CD4-positive, alpha-beta T cell (primary cell): ENCODE data around the gene CTSD. TPM values are rescaled to one million over a fixed set of nuclear protein-coding genes. Genes with fewer than 3 reads are reported as not detected.

Experiments
- ATAC-seq: fragments of 200-7000 bp; cut with Tn5 transposase; one replicate; pipeline ENCODE4 v1.10.0; 2022; ENCODE audit warnings: mild to moderate bottlenecking; ENCODE audit not compliant: poor library complexity
- CTCF ChIA-PET: fragments of 350-600 bp; sonication (Branson Sonifier 250); formaldehyde crosslinking; loops from one replicate; lab custom pipeline; 2021; ENCODE audit warnings: antibody characterized with exemption, inconsistent platforms; lab: Charles Lee
- POLR2A ChIA-PET: fragments of 350-600 bp; sonication (Branson Sonifier 250); formaldehyde crosslinking; loops from one replicate; lab custom pipeline; 2021; ENCODE audit warnings: antibody characterized with exemption, inconsistent platforms; lab: Charles Lee
- DNase-seq, 14 experiments: peaks; one replicate each; pipeline ENCODE4 v3.0.0-alpha.2; 2013 to 2020; ENCODE audit warnings: mixed read lengths in 2 of 14
- H3K27ac ChIP-seq, 2 donors: one replicate each; pipeline versions ENCODE4 v1.5.1 to v1.7.0; 2013; ENCODE audit warnings: low read length in 2 of 2, low read depth in 1 of 2, mild to moderate bottlenecking in 1 of 2
- H3K27me3 ChIP-seq, 2 experiments: 1 replicate in 1 of 2; 2 replicates in 1 of 2; pipeline versions ENCODE4 v1.6.1 to v1.7.0; 2013; ENCODE audit warnings: low read length in 2 of 2, control low read depth in 1 of 2, mild to moderate bottlenecking in 1 of 2, moderate library complexity in 1 of 2; ENCODE audit not compliant: insufficient read depth in 2 of 2, control insufficient read depth in 1 of 2
- H3K36me3 ChIP-seq: one replicate; pipeline ENCODE4 v1.6.1; 2013; ENCODE audit warnings: low read length, control low read depth; ENCODE audit not compliant: insufficient read depth
- H3K4me1 ChIP-seq: one replicate; pipeline ENCODE4 v1.6.1; 2013; ENCODE audit warnings: low read length, control low read depth; ENCODE audit not compliant: insufficient read depth
- H3K4me3 ChIP-seq: one replicate; pipeline ENCODE4 v1.5.1; 2013; ENCODE audit warnings: mild to moderate bottlenecking, low read length, moderate library complexity
- H3K9me3 ChIP-seq, 2 experiments: 1 replicate in 1 of 2; 2 replicates in 1 of 2; pipeline versions ENCODE4 v1.6.1 to v1.7.0; 2013; ENCODE audit warnings: low read length in 2 of 2, mild to moderate bottlenecking in 2 of 2, control low read depth in 1 of 2, moderate library complexity in 1 of 2; ENCODE audit not compliant: control insufficient read depth in 1 of 2, insufficient read depth in 1 of 2
- H3K27ac Mint-ChIP-seq: one replicate; pipeline ENCODE4 v1.8.0; 2020; ENCODE audit warnings: mixed read lengths
- H3K27me3 Mint-ChIP-seq: one replicate; pipeline ENCODE4 v1.8.0; 2021; ENCODE audit warnings: mixed read lengths
- H3K36me3 Mint-ChIP-seq: one replicate; pipeline ENCODE4 v1.8.0; 2021; ENCODE audit warnings: low read depth, mixed read lengths
- H3K4me1 Mint-ChIP-seq: one replicate; pipeline ENCODE4 v1.8.0; 2021; ENCODE audit warnings: low read depth, mixed read lengths
- H3K4me3 Mint-ChIP-seq: one replicate; pipeline ENCODE4 v1.8.0; 2020; ENCODE audit warnings: mild to moderate bottlenecking, mixed read lengths
- H3K9me3 Mint-ChIP-seq: one replicate; pipeline ENCODE4 v1.8.0; 2020; ENCODE audit warnings: mixed read lengths
- CTCF ChIP-seq: fragments of 200-600 bp; IDR thresholded peaks from one replicate; pipeline ENCODE4 v1.8.0; 2022; ENCODE audit warnings: antibody characterized with exemption, mild to moderate bottlenecking
- intact Hi-C, 2 experiments: fragments of 100-400 bp; cut with DNase I in 1 of 2; cut with micrococcal nuclease in 1 of 2; formaldehyde crosslinking; loops; one replicate each; pipeline versions ENCODE4 v1.15.1 to v1.9.0; 2023 to 2025; cut with DNase I, micrococcal nuclease
- total RNA-seq, 174 experiments: library from RNA in 2 of 174; stranded (reverse) in 2 of 174; gene quantifications; one replicate each; pipeline ENCODE4 v1.2.3 and lab custom pipeline; 2021 to 2026

The CTSD gene
- total RNA-seq, 2 experiments from 2014 or later = 63.3 to 71.3 TPM

GRCh38 chr11:1767399-1768140 is 3.8 kb upstream of the CTSD start:
- no peaks in the 10 kb centered on the region for H3K36me3 ChIP-seq
- H3K27ac Mint-ChIP-seq = no peak overlapping the region
- POLR2A ChIA-PET = no interaction called here
- CTCF ChIA-PET = no interaction called here
- no peak for ATAC-seq
- H3K4me1 ChIP-seq = peaks cover 29% of the 10 kb centered on the region
- H3K27me3 ChIP-seq = peaks cover 0 to 2% of the 10 kb centered on the region in 2 experiments
- peaks cover 16% of the 10 kb centered on the region for H3K4me1 Mint-ChIP-seq
- no peaks in the 10 kb centered on the region for H3K36me3 Mint-ChIP-seq
- no peaks in the 10 kb centered on the region for H3K9me3 Mint-ChIP-seq
- H3K4me3 ChIP-seq = no peak overlapping the region
- no peaks in the 10 kb centered on the region for H3K9me3 ChIP-seq
- intact Hi-C loops = loop anchor here in 1 of 2 experiments (5.0 to 10.0 kb wide), 4 partner anchors 65 to 1413 kb away; partner anchors contain the start of genes DUSP8 and SYT8
- no peak for DNase-seq
- H3K27ac ChIP-seq = no peak overlapping the region
- H3K4me3 Mint-ChIP-seq = no peak overlapping the region
- H3K27me3 Mint-ChIP-seq = no peaks in the 10 kb centered on the region
- TF ChIP-seq CTCF = no peak

GRCh38 chr11:1766719-1767398 is 3.1 kb upstream of the CTSD start:
- no peak overlapping the region for H3K4me3 ChIP-seq
- ChIA-PET CTCF (interaction anchor here (0.7 kb wide), 1 partner anchor 234 kb away, joined by 3 read pairs; no protein-coding TSS in a partner anchor), POLR2A (no interaction called here)
- no peaks in the 10 kb centered on the region for H3K36me3 ChIP-seq
- Mint-ChIP-seq H3K27ac (no peak overlapping the region), H3K9me3 (no peaks in the 10 kb centered on the region), H3K36me3 (no peaks in the 10 kb centered on the region), H3K4me3 (no peak overlapping the region), H3K27me3 (no peaks in the 10 kb centered on the region), H3K4me1 (peaks cover 16% of the 10 kb centered on the region)
- DNase-seq (peak in 1 of 14 experiments; percentile 1), ATAC-seq (no peak)
- H3K4me1 ChIP-seq = peaks cover 29% of the 10 kb centered on the region
- peaks cover 0 to 2% of the 10 kb centered on the region in 2 experiments for H3K27me3 ChIP-seq
- no peak for TF ChIP-seq CTCF
- H3K9me3 ChIP-seq = no peaks in the 10 kb centered on the region
- H3K27ac ChIP-seq = no peak overlapping the region
- intact Hi-C loops = loop anchor here in 1 of 2 experiments (5.0 to 10.0 kb wide), 4 partner anchors 65 to 1412 kb away; partner anchors contain the start of genes DUSP8 and SYT8

GRCh38 chr11:1765871-1766718 is 2.4 kb upstream of the CTSD start:
- ATAC-seq (no peak), DNase-seq (no peak)
- Mint-ChIP-seq H3K9me3 (no peaks in the 10 kb centered on the region), H3K4me3 (peak overlapping the region; percentile 56), H3K27me3 (no peaks in the 10 kb centered on the region), H3K36me3 (no peaks in the 10 kb centered on the region), H3K27ac (no peak overlapping the region), H3K4me1 (peaks cover 22% of the 10 kb centered on the region)
- Histone ChIP-seq H3K9me3 (no peaks in the 10 kb centered on the region), H3K27ac (no peak overlapping the region), H3K36me3 (peaks cover 4% of the 10 kb centered on the region), H3K4me3 (no peak overlapping the region), H3K4me1 (peaks cover 34% of the 10 kb centered on the region), H3K27me3 (peaks cover 0 to 2% of the 10 kb centered on the region in 2 experiments)
- POLR2A ChIA-PET = no interaction called here
- intact Hi-C loops = loop anchor here in 1 of 2 experiments (5.0 to 10.0 kb wide), 4 partner anchors 66 to 1411 kb away; partner anchors contain the start of genes DUSP8 and SYT8
- CTCF ChIA-PET = interaction anchor here (0.7 to 1.5 kb wide), 2 partner anchors 72 to 235 kb away, joined by 3 to 4 read pairs; no protein-coding TSS in a partner anchor
- TF ChIP-seq CTCF = no peak
